ENCODE results near the gene C5orf46. TPM values are rescaled to one million over a fixed set of nuclear protein-coding genes. Genes with fewer than 3 reads are reported as not detected.
"Not testable (repeated sequence)": the region's sequence is repeated elsewhere in the genome, so short reads cannot be mapped to it uniquely, and the experiment has no call there.

C5orf46 gene
- polyA plus RNA-seq, 3 donors, result not detected

DNA sequence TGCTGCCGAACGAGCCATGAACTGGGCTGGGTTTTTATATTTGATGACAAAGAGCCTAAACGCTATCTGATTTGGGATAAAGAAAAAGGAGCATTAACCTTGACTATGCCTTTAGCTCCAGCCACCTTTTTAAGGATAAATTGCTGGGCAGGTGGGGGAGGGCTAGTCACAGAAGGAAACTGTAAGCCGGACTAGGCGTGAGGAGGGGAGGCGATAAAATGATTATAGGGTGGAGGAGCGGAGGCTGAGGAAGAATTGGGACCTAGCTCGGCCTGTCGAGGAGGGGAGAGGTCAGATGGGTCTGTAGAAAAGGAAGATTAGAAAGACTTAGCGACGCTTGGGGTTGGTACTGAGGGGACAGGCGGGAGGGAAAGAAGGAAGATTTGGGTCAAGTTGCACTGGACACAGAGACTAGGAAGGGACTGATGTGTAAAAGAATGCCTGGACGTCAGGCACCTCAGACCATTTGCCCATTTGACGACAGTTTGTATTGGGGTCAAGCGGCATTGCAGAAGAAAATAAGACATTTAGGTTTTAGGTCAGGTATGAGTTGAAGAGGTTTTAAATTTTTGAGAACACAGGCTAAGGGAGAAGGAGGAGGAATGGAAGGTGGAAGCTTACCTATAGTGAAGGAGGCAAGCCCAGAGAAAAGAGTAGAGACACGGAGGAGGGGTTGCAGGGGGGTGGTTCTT is 33.4 kb downstream of the C5orf46 start:
- H3K9me3 Mint-ChIP-seq; H3K4me3 Mint-ChIP-seq; H3K27ac ChIP-seq (ENCODE audit: low read depth in 1 of 2, low read length in 2 of 2); H3K4me2 ChIP-seq (replicated peaks; ENCODE audit: extremely low read depth, low read length, poor library complexity, severe bottlenecking); H3K9me3 ChIP-seq (replicated peaks in 1 of 2; ENCODE audit: control insufficient read depth in 1 of 2, insufficient read depth in 1 of 2, low read length in 2 of 2); H2AFZ ChIP-seq (ENCODE audit: insufficient read depth, low read depth, low read length, poor library complexity, severe bottlenecking); H3K79me2 ChIP-seq (ENCODE audit: insufficient read depth, low read length); H3K4me3 ChIP-seq (replicated peaks in 1 of 3; ENCODE audit: low read depth in 2 of 3, low read length in 3 of 3); H4K20me1 ChIP-seq (ENCODE audit: insufficient read depth, low read length); H3K9ac ChIP-seq (ENCODE audit: insufficient read depth, low read length, poor library complexity, severe bottlenecking); H3K27me3 ChIP-seq (ENCODE audit: control insufficient read depth in 2 of 2, insufficient read depth in 2 of 2, low read length in 2 of 2); H3K36me3 ChIP-seq (replicated peaks in 1 of 2; ENCODE audit: control insufficient read depth in 1 of 2, insufficient read depth in 2 of 2, low read length in 2 of 2); intact Hi-C loops (cut with micrococcal nuclease); H3K27me3 Mint-ChIP-seq (ENCODE audit: low read depth in 3 of 3); H3K36me3 Mint-ChIP-seq; H3K4me1 ChIP-seq (ENCODE audit: control insufficient read depth in 1 of 2, insufficient read depth in 2 of 2, low read length in 2 of 2); DNase-seq: not testable (repeated sequence)
- 98% methylated on average over 6 of the region's 16 CpGs for WGBS (ENCODE audit: insufficient coverage)
- Mint-ChIP-seq H3K27ac (peak overlapping the region in 1 of 7 donors; percentile 68), H3K4me1 (peaks cover 25% of the 10 kb centered on the region)

DNA sequence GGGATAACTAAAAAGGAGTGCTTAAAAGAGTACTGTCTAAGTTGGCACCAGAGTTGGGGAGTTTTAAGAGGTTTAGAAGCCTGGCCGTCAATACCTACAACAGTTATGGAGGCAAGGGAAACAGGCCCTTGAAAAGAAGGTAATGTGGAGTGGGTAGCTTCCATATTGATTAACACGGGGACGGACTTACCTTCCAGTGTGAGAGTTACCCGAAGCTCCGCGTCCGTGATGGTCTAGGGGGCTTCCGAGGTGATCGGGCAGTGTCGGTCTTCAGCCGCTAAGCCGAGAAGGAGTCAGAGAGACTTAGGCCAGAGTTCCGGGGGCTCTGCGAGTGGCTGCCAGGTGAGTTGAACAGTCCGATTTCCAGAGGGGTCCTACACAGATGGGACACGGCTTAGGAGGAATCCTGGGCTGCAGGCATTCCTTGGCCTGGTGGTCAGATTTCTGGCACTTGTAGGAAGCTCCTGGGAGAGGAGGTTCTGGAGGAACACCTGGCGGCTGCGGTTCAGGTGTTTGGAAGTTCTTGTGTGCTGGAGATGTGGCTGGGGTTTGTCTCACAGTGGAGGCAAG is 34.3 kb downstream of the C5orf46 start:
- H3K36me3 ChIP-seq (replicated peaks in 1 of 2; ENCODE audit: control insufficient read depth in 1 of 2, insufficient read depth in 2 of 2, low read length in 2 of 2); H3K4me2 ChIP-seq (replicated peaks; ENCODE audit: extremely low read depth, low read length, poor library complexity, severe bottlenecking); intact Hi-C loops (cut with micrococcal nuclease); H3K9me3 Mint-ChIP-seq; H3K9me3 ChIP-seq (replicated peaks in 1 of 2; ENCODE audit: control insufficient read depth in 1 of 2, insufficient read depth in 1 of 2, low read length in 2 of 2); H3K4me3 ChIP-seq (replicated peaks in 1 of 3; ENCODE audit: low read depth in 2 of 3, low read length in 3 of 3); H4K20me1 ChIP-seq (ENCODE audit: insufficient read depth, low read length); H3K27ac Mint-ChIP-seq; H3K4me1 ChIP-seq (ENCODE audit: control insufficient read depth in 1 of 2, insufficient read depth in 2 of 2, low read length in 2 of 2); H3K27me3 Mint-ChIP-seq (ENCODE audit: low read depth in 3 of 3); H3K27me3 ChIP-seq (ENCODE audit: control insufficient read depth in 2 of 2, insufficient read depth in 2 of 2, low read length in 2 of 2); H3K79me2 ChIP-seq (ENCODE audit: insufficient read depth, low read length); H3K27ac ChIP-seq (ENCODE audit: low read depth in 1 of 2, low read length in 2 of 2); H2AFZ ChIP-seq (ENCODE audit: insufficient read depth, low read depth, low read length, poor library complexity, severe bottlenecking); H3K36me3 Mint-ChIP-seq; DNase-seq; H3K9ac ChIP-seq (ENCODE audit: insufficient read depth, low read length, poor library complexity, severe bottlenecking): not testable (repeated sequence)
- Mint-ChIP-seq H3K4me1 (peaks cover 33% of the 10 kb centered on the region), H3K4me3 (peak overlapping the region in 1 of 2 donors; percentile 6)
- 96% methylated on average over 15 of the region's 18 CpGs for WGBS (ENCODE audit: insufficient coverage)

DNA sequence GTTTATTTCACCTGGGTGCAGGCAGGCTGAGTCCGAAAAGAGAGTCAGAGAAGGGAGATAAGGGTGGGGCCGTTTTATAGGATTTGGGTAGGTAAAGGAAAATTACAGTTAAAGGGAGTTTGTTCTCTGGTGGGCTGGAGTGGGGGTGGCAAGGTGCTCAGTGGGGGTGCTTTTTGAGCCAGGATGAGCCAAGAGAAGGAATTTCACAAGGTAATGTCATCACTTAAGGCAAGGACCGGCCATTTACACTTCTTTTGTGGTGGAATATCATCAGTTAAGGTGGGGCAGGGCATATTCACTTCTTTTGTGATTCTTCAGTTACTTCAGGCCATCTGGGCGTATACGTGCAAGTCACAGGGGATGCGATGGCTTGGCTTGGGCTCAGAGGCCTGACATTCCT is 36.4 kb downstream of the C5orf46 start:
- H3K4me1 Mint-ChIP-seq, result peaks cover 45% of the 10 kb centered on the region
- H3K9me3 ChIP-seq (replicated peaks in 1 of 2; ENCODE audit: control insufficient read depth in 1 of 2, insufficient read depth in 1 of 2, low read length in 2 of 2); H2AFZ ChIP-seq (ENCODE audit: insufficient read depth, low read depth, low read length, poor library complexity, severe bottlenecking); DNase-seq; H3K4me2 ChIP-seq (replicated peaks; ENCODE audit: extremely low read depth, low read length, poor library complexity, severe bottlenecking); H3K27ac ChIP-seq (ENCODE audit: low read depth in 1 of 2, low read length in 2 of 2); H3K9ac ChIP-seq (ENCODE audit: insufficient read depth, low read length, poor library complexity, severe bottlenecking); intact Hi-C loops (cut with micrococcal nuclease); H3K36me3 ChIP-seq (replicated peaks in 1 of 2; ENCODE audit: control insufficient read depth in 1 of 2, insufficient read depth in 2 of 2, low read length in 2 of 2); H3K36me3 Mint-ChIP-seq; H3K79me2 ChIP-seq (ENCODE audit: insufficient read depth, low read length); H3K4me1 ChIP-seq (ENCODE audit: control insufficient read depth in 1 of 2, insufficient read depth in 2 of 2, low read length in 2 of 2); H3K27me3 Mint-ChIP-seq (ENCODE audit: low read depth in 3 of 3); H3K27me3 ChIP-seq (ENCODE audit: control insufficient read depth in 2 of 2, insufficient read depth in 2 of 2, low read length in 2 of 2); H3K4me3 ChIP-seq (replicated peaks in 1 of 3; ENCODE audit: low read depth in 2 of 3, low read length in 3 of 3); H4K20me1 ChIP-seq (ENCODE audit: insufficient read depth, low read length); H3K4me3 Mint-ChIP-seq: not testable (repeated sequence)
- H3K9me3 Mint-ChIP-seq, result peaks cover 1 to 10% (median 2%) of the 10 kb centered on the region in 7 donors
- WGBS (ENCODE audit: insufficient coverage), result 71% methylated on average over 1 of the region's 6 CpGs
- peak overlapping the region in 2 of 7 donors; percentile 11 to 73 for H3K27ac Mint-ChIP-seq
